ENCODE results near the gene SLC35E4.

- no peak for TF ChIP-seq CTCF (IDR thresholded peaks at IDR 0.05)
- no peak for TF ChIP-seq POLR2A (IDR thresholded peaks at IDR 0.05)
- no peak for TF ChIP-seq EP300 (IDR thresholded peaks at IDR 0.05)
Measured at GRCh38 chr22:30601464-30601863, 34.1 kb upstream of the SLC35E4 start.

All from tibial nerve (tissue), 4 donors.